ENCODE data around the gene RERE.

- TF ChIP-seq TARDBP (IDR thresholded peaks at IDR 0.05), result no peak
- no peak for TF ChIP-seq FOXK2 (IDR thresholded peaks at IDR 0.05)
- TF ChIP-seq CTBP1 (IDR thresholded peaks at IDR 0.05; ENCODE audit: borderline replicate concordance), result no peak
- TF ChIP-seq FOXM1 (IDR thresholded peaks at IDR 0.05; ENCODE audit: borderline replicate concordance), result no peak
- no peak for TF ChIP-seq ZNF384 (IDR thresholded peaks at IDR 0.05)
- no peak for TF ChIP-seq SP1 (IDR thresholded peaks at IDR 0.05)
- no peak for TF ChIP-seq HDGF (IDR thresholded peaks at IDR 0.05; ENCODE audit: borderline replicate concordance)
- no peak for TF ChIP-seq FOXA1 (IDR thresholded peaks at IDR 0.05)
These were observed 146.0 kb downstream of the RERE start for GRCh38 chr1:8671306-8671917.
